Adrenal gland (tissue), 12 donors: ENCODE results near the gene MCCC1. TPM values are rescaled to one million over a fixed set of nuclear protein-coding genes. Genes with fewer than 3 reads are reported as not detected.
"Not testable (repeated sequence)": the region's sequence is repeated elsewhere in the genome, so short reads cannot be mapped to it uniquely, and the experiment has no call there.

Experiments used
- DNase-seq, 7 donors: peaks; one replicate each; pipeline ENCODE4 v3.0.0-alpha.2; 2019 to 2020
- H3K27ac ChIP-seq, 5 donors: fragments of 200-600 bp; sonication (generic) in 4 of 5; 1 replicate in 3 of 5; 2 replicates in 2 of 5; pipeline versions ENCODE4 v1.5.1 to v1.8.0; 2016 to 2020; ENCODE audit warnings: mild to moderate bottlenecking in 1 of 5
- H3K27me3 ChIP-seq: fragments of 200-600 bp; 2 replicates; pipeline ENCODE4 v1.8.0; 2021
- H3K36me3 ChIP-seq, 2 donors: fragments of 200-600 bp; replicated peaks in 1 of 2; 1 replicate in 1 of 2; 2 replicates in 1 of 2; pipeline versions ENCODE4 v1.5.1 to v1.8.0; 2018 to 2022
- H3K4me1 ChIP-seq, 2 donors: fragments of 200-600 bp; replicated peaks in 1 of 2; 1 replicate in 1 of 2; 2 replicates in 1 of 2; pipeline versions ENCODE4 v1.5.1 to v1.8.0; 2018 to 2021
- H3K4me3 ChIP-seq, 4 donors: fragments of 200-600 bp; sonication (generic) in 3 of 4; one replicate each; pipeline ENCODE4 v1.5.1; 2016 to 2018
- H3K9me3 ChIP-seq, 3 donors: fragments of 200-600 bp; sonication (generic) in 1 of 3; replicated peaks in 1 of 3; 1 replicate in 2 of 3; 2 replicates in 1 of 3; pipeline versions ENCODE4 v1.5.1 to v1.8.0; 2016 to 2021
- CTCF ChIP-seq, 6 experiments: fragments of 450-650 bp in 4 of 6; fragments of 200-600 bp in 2 of 6; sonication (generic) in 1 of 6; IDR thresholded peaks; 1 replicate in 5 of 6; 2 replicates in 1 of 6; pipeline versions ENCODE4 v1.5.1 to v1.8.0; 2016 to 2021; ENCODE audit warnings: antibody characterized with exemption in 6 of 6, mild to moderate bottlenecking in 2 of 6, moderate library complexity in 1 of 6
- POLR2A ChIP-seq, 2 donors: fragments of 450-650 bp; IDR thresholded peaks; one replicate each; pipeline ENCODE4 v1.6.1; 2017; ENCODE audit warnings: antibody characterized with exemption in 2 of 2, mild to moderate bottlenecking in 2 of 2, moderate library complexity in 1 of 2
- WGBS, 4 donors: extraction: QIAGEN DNeasy Blood & Tissue Kit in 2 of 4; methylation state at CpG; one replicate each; pipeline versions ENCODE4 v1.1.5 to v1.1.7; 2013 to 2017; 5-methylcytosine and 5-hydroxymethylcytosine counted together
- intact Hi-C, 2 donors: fragments of 100-400 bp; cut with DNase I; formaldehyde crosslinking; loops; one replicate each; pipeline versions ENCODE4 v1.14.1 to v1.15.0; 2022 to 2023
- polyA plus RNA-seq, 3 donors: library from polyadenylated mRNA; stranded (reverse); fragments of 200-250 nt in 2 of 3; fragments of 350-450 nt in 1 of 3; fragmentation: Illumina TruSeq in 1 of 3; extraction: RNeasy Lipid Tissue Mini Kit (QIAGEN cat#74804) in 1 of 3; gene quantifications; one replicate each; pipeline ENCODE4 v1.2.3, GENCODE V29; 2013 to 2014
- total RNA-seq, 9 donors: library from RNA; depleted of rRNA in 4 of 9; stranded (reverse); fragments of >200 nt in 4 of 9; fragments of 120-200 nt in 1 of 9; fragmentation: NEBNext Ultra II Directional in 1 of 9; extraction: Animal tissue kit (Norgen Biotek cat#: 25700) in 1 of 9; gene quantifications; one replicate each; pipeline versions ENCODE4 v1.1.0 to v1.2.4, GENCODE V29; 2013 to 2023
- donor health status: healthy with polysubstance abuse.
- donor health status: Bipolar disorder and iron deficiency.
- donor health status: DM: yes; HTN: yes; CAD: no.
- donor health status: DM: no; HTN: no; CAD: no.
- donor health status: DM: no; HTN: no; CAD: no.
- donor health status: DM: yes; HTN: yes; CAD: no.

MCCC1 gene
- total and polyA plus RNA-seq, 12 donors: 40.9 to 137 (median 53.5) TPM

- Histone ChIP-seq H3K9me3 (no peaks in the 10 kb centered on the region), H3K27ac (no peak overlapping the region), H3K4me3 (no peak overlapping the region), H3K4me1 (no peaks in the 10 kb centered on the region), H3K36me3 (no peaks in the 10 kb centered on the region), H3K27me3 (no peaks in the 10 kb centered on the region)
- WGBS, 4 donors: 60 to 76% (median 66%) methylated on average over 6 of the region's 6 CpGs
- no peak for DNase-seq
- TF ChIP-seq POLR2A (IDR thresholded peaks at IDR 0.05) (no peak), CTCF (IDR thresholded peaks at IDR 0.05) (no peak)
- intact Hi-C loops: no loop called here
Observed at GRCh38 chr3:183106635-183107034, 7.3 kb upstream of the MCCC1 start.

GRCh38 chr3:183103950-183104349 is 4.7 kb upstream of the MCCC1 start:
- H3K36me3 ChIP-seq, H3K27ac ChIP-seq, DNase-seq, H3K27me3 ChIP-seq, intact Hi-C loops, H3K4me1 ChIP-seq, H3K4me3 ChIP-seq, H3K9me3 ChIP-seq: not testable (repeated sequence)
- 94 to 97% (median 96%) methylated on average over 15 to 28 of the region's 28 CpGs for WGBS, 4 donors

GRCh38 chr3:183101040-183101439 is 1.7 kb upstream of the MCCC1 start:
- H3K4me3 ChIP-seq, intact Hi-C loops, H3K9me3 ChIP-seq, H3K27me3 ChIP-seq, H3K27ac ChIP-seq, DNase-seq, H3K36me3 ChIP-seq: not testable (repeated sequence)
- WGBS, 4 donors: 95 to 100% (median 98%) methylated on average over 2 to 18 of the region's 24 CpGs
- H3K4me1 ChIP-seq: peaks cover 4 to 17% of the 10 kb centered on the region in 2 donors

GRCh38 chr3:183100376-183100775 is 1.1 kb upstream of the MCCC1 start:
- no peak for DNase-seq
- intact Hi-C loops: no loop called here

GRCh38 chr3:183099838-183100204 is 525 bp upstream of the MCCC1 start:
- no peak for DNase-seq
- intact Hi-C loops: no loop called here
- Histone ChIP-seq H3K4me3 (peak overlapping the region in 1 of 4 donors; percentile 25), H3K4me1 (peaks cover 4 to 18% of the 10 kb centered on the region in 2 donors), H3K36me3 (no peaks in the 10 kb centered on the region), H3K27me3 (no peaks in the 10 kb centered on the region), H3K27ac (peak overlapping the region; percentile 74 to 93 (median 80)), H3K9me3 (no peaks in the 10 kb centered on the region)
- TF ChIP-seq CTCF (IDR thresholded peaks at IDR 0.05): no peak
- no peak for TF ChIP-seq POLR2A (IDR thresholded peaks at IDR 0.05)
- 0% methylated on average over 1 of the region's 1 CpG for WGBS, 4 donors

More at GRCh38 chr3:183100376-183100775, 1.1 kb upstream of the MCCC1 start:
- no peaks in the 10 kb centered on the region for H3K36me3 ChIP-seq
- H3K27me3 ChIP-seq: no peaks in the 10 kb centered on the region
- no peaks in the 10 kb centered on the region for H3K9me3 ChIP-seq
- no peak for TF ChIP-seq POLR2A (IDR thresholded peaks at IDR 0.05)
- no peak for TF ChIP-seq CTCF (IDR thresholded peaks at IDR 0.05)
- H3K4me1 ChIP-seq: peaks cover 4 to 17% of the 10 kb centered on the region in 2 donors
- 63 to 83% (median 76%) methylated on average over 5 to 6 of the region's 6 CpGs for WGBS, 4 donors
- H3K4me3 ChIP-seq: no peak overlapping the region
- H3K27ac ChIP-seq: peak overlapping the region in 4 of 5 donors; percentile 74 to 93 (median 80)
